ENCODE data around the gene SECTM1.

The SECTM1 gene

DNA sequence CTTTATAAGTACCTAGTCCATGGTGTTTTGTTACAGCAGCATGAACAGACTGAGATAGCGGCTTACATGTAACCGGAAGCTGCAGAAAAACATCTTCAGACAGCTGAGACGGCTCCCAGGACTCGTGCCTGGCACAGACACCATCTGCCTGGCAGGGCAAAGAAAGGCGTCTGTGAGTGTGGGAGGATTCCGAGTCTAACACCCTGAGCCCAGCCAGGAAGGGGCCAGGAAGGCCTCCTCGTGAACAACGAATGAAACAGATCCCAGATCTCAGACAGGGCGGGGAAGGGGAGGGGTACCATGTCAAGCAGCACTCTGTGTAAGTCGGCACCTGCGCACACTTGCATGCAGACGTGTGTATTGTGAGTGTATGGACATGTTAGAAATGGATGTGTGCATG lies 55.7 kb downstream of the SECTM1 start:
- DNase-seq = no peak

GRCh38 chr17:82276938-82277337 lies 56.6 kb downstream of the SECTM1 start:
- no peak for DNase-seq

DNA sequence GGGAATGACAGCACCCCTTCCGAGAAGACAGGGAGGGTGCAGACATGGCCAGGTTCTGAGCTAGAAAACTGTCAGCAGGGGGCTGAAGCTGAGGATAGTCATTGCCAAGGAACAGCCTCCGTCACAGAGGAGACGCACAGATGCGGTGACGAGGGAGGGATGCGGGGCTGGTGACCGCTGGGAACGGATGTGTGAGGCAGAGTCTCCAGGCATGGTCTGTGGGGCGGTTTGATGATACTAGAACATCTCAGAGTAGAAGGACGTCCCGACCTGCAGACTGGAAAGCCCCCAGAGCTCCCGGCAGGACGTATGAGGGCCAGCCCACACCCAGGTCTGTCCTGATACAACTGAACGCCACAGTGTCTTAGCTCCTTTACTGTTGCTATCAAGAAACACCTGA lies 58.2 kb downstream of the SECTM1 start:
- no peak for DNase-seq

DNA sequence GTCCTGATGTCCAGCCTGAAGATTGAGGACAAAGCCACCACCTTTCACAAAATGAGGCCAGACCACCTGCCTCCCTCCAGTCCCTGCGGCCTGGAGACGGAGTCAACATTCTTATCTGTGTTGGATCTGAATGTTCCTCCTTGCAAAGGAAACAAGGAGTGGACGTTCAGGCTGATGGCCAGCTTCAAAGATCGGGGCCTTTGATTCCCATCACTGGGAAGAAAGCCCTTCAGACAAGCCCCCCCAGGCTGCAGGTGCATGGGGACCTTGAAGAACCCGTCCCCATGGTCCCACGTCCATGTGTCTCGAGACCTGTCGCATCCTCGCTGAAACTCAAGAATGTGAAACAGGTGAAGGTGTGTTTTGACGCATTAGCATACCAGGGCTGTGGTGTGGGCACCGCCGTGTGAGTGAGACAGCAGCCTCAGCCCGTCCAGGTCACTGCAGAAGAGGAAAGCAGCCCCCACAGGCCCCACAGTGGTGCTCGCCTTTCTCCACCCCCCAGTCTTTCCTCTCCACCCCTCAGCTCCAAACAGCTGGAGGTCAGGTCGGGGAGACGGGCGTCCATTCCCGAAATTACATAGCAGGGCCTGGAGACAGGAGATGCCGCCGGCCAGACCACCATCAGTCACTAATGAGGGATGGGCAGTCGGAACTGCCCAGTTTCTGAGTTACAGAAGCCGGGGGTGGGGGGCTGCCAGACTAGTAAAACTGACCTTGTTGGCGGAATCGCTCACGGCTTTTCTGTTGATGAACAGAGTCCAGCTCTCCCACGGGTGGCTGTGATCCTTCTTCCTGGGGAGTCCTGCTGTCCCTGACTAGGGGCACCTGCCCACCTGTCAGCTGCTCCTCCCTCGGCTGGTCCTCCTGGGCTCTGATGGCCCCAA lies 59.2 kb downstream of the SECTM1 start:
- no peak for DNase-seq

- peak; percentile 91 for DNase-seq
These were observed 60.0 kb downstream of the SECTM1 start, which contains the start of gene CSNK1D for GRCh38 chr17:82273327-82274133. Gene CSNK1D (minus strand): TSS chr17:82273700. CDS start chr17:82273381, 319 bp downstream.

- peak; percentile 54 for DNase-seq
These were observed 60.9 kb downstream of the SECTM1 start for GRCh38 chr17:82272495-82273326.

DNA sequence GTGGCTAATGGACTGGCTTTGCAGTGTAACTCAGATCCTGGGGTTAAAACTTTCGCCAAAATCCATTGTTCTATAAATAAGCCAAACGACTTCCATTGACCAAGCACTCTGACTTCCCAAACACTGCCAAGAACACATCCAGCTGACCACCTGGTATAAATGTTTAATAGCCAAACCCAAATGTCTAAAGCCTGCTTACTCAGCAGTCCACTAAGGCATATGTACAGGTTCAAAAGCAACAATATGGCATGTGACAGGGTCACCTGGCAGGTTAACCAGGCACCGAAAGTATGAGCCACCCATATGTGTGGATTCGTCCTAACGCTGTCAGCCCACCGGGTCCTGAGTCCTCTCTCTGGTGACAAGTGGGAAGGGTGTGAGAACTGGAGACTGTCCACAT lies 62.2 kb downstream of the SECTM1 start:
- no peak for DNase-seq
